ENCODE data around the gene KLHL22. TPM values are rescaled to one million over a fixed set of nuclear protein-coding genes. Genes with fewer than 3 reads are reported as not detected.

Gene KLHL22
- total and polyA plus RNA-seq, 2 of the 13 experiments (the other 11 are each of a cell fraction or from before 2014, with no cell fraction given), result 10.9 to 14.8 TPM

DNA sequence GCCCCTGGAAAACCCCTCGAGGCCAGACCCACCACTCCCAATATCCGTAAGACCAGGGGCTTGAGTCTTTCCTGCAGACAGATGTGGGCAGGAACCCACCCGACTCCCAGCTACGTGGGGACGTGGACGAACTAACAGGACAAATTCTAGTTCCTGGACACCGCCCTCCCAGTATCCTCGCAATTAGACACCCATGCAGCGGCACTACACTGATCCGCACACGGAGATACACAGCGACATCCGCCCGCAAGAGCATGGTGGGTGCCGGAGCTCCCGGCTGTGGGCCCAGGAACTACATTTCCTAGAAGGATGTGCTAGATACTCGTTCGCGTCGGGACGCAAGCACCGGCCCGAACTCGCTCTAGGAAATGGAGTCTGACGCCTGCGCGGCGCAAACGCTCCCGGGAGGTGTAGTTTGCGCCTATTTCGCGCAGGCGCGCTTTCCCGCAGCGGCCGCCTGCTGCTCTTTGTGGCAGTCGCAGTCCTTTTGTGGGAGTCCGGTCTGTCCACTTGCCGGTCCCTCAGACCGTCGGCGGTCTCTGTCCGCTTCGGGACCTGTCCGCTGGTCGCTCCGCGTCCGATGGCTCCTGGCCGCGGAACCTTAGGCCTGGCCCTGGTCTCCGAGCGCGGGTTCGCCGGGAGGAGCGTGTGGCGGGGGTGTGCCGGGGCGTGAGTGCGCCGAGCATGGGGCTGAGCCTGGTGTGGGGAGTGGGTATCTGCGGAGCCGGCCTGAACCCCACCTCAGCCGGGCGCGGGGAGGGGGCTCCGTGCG, 101.7 kb downstream of the KLHL22 start, which contains the start of gene ZNF74 (continued):
- TF ChIP-seq ZNF570 (CRISPR knock-in tag; IDR thresholded peaks at IDR 0.05; ENCODE audit: borderline replicate concordance) (no peak), SATB2 (CRISPR knock-in tag; IDR thresholded peaks at IDR 0.05) (0 out of 2 replicates have a peak, but pooled peaks have one; percentile 43), EP300 (IDR thresholded peaks at IDR 0.05; ENCODE audit: low read depth in 2 of 2, low read length in 2 of 2) (no peak), EP300 (CRISPR knock-in tag; IDR thresholded peaks at IDR 0.05; ENCODE audit: borderline replicate concordance) (no peak), ZNF83 (CRISPR knock-in tag; IDR thresholded peaks at IDR 0.05; ENCODE audit: borderline replicate concordance) (no peak), ZMAT3 (CRISPR knock-in tag; conservative IDR thresholded peaks at IDR 0.05) (no peak), ZNF737 (CRISPR knock-in tag; IDR thresholded peaks at IDR 0.05; ENCODE audit: borderline replicate concordance) (no peak), PHF5A (CRISPR knock-in tag; IDR thresholded peaks at IDR 0.05; ENCODE audit: low read depth, unreplicated experiment) (no peak), RCOR2 (CRISPR knock-in tag; IDR thresholded peaks at IDR 0.05) (no peak), SNAI1 (CRISPR knock-in tag; IDR thresholded peaks at IDR 0.05; ENCODE audit: borderline replicate concordance) (no peak), NFRKB (IDR thresholded peaks at IDR 0.05) (no peak), TCF12 (IDR thresholded peaks at IDR 0.05) (no peak), TCF12 (CRISPR knock-in tag; IDR thresholded peaks at IDR 0.05) (no peak), ZNF160 (CRISPR knock-in tag; IDR thresholded peaks at IDR 0.05) (no peak), AKAP8 (CRISPR knock-in tag; IDR thresholded peaks at IDR 0.05) (no peak), ZNF230 (CRISPR knock-in tag; IDR thresholded peaks at IDR 0.05) (peak; percentile 13; the same call in 1 of the 2 replicates)
- TF ChIP-seq, protein P1, sequence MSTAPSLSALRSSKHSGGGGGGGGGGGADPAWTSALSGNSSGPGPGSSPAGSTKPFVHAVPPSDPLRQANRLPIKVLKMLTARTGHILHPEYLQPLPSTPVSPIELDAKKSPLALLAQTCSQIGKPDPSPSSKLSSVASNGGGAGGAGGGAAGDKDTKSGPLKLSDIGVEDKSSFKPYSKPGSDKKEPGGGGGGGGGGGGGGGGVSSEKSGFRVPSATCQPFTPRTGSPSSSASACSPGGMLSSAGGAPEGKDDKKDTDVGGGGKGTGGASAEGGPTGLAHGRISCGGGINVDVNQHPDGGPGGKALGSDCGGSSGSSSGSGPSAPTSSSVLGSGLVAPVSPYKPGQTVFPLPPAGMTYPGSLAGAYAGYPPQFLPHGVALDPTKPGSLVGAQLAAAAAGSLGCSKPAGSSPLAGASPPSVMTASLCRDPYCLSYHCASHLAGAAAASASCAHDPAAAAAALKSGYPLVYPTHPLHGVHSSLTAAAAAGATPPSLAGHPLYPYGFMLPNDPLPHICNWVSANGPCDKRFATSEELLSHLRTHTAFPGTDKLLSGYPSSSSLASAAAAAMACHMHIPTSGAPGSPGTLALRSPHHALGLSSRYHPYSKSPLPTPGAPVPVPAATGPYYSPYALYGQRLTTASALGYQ (CRISPR knock-in tag; IDR thresholded peaks at IDR 0.05), result no peak
- TF ChIP-seq, protein P2, sequence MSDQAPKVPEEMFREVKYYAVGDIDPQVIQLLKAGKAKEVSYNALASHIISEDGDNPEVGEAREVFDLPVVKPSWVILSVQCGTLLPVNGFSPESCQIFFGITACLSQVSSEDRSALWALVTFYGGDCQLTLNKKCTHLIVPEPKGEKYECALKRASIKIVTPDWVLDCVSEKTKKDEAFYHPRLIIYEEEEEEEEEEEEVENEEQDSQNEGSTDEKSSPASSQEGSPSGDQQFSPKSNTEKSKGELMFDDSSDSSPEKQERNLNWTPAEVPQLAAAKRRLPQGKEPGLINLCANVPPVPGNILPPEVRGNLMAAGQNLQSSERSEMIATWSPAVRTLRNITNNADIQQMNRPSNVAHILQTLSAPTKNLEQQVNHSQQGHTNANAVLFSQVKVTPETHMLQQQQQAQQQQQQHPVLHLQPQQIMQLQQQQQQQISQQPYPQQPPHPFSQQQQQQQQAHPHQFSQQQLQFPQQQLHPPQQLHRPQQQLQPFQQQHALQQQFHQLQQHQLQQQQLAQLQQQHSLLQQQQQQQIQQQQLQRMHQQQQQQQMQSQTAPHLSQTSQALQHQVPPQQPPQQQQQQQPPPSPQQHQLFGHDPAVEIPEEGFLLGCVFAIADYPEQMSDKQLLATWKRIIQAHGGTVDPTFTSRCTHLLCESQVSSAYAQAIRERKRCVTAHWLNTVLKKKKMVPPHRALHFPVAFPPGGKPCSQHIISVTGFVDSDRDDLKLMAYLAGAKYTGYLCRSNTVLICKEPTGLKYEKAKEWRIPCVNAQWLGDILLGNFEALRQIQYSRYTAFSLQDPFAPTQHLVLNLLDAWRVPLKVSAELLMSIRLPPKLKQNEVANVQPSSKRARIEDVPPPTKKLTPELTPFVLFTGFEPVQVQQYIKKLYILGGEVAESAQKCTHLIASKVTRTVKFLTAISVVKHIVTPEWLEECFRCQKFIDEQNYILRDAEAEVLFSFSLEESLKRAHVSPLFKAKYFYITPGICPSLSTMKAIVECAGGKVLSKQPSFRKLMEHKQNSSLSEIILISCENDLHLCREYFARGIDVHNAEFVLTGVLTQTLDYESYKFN (CRISPR knock-in tag; conservative IDR thresholded peaks at IDR 0.05), result no peak; the same call in 1 of the 2 replicates

Data from HepG2 (cell line).